DOHH2 (cell line): ENCODE results near the gene ENDOV.

Experiments
- H3F3A ChIP-seq: fragments of 200-600 bp; sonication (generic), shearing (Covaris generic); 2 replicates; pipeline ENCODE4 v1.6.0; 2016; ENCODE audit warnings: antibody characterized with exemption, mild to moderate bottlenecking; ENCODE audit not compliant: control insufficient read depth, insufficient read depth
- H3K27ac ChIP-seq: fragments of 200-600 bp; sonication (generic); 2 replicates; pipeline ENCODE4 v1.5.1; 2014; ENCODE audit warnings: low read depth, mild to moderate bottlenecking, low read length, moderate library complexity
- H3K27me3 ChIP-seq: fragments of 200-600 bp; sonication (generic); 2 replicates; pipeline ENCODE4 v1.6.1; 2014; ENCODE audit warnings: mild to moderate bottlenecking, low read length, mixed read lengths; ENCODE audit not compliant: control insufficient read depth
- H3K36me3 ChIP-seq: fragments of 200-600 bp; sonication (generic); 2 replicates; pipeline ENCODE4 v1.6.1; 2014; ENCODE audit warnings: mild to moderate bottlenecking, low read length, moderate library complexity, mixed read lengths; ENCODE audit not compliant: control insufficient read depth
- H3K4me1 ChIP-seq: fragments of 200-600 bp; sonication (generic); 2 replicates; pipeline ENCODE4 v1.6.1; 2014; ENCODE audit warnings: mild to moderate bottlenecking, low read length, mixed read lengths; ENCODE audit not compliant: control insufficient read depth
- H3K4me2 ChIP-seq: fragments of 200-600 bp; sonication (generic); 2 replicates; pipeline ENCODE4 v1.6.0; 2014; ENCODE audit warnings: mild to moderate bottlenecking, low read length, moderate library complexity
- H3K4me3 ChIP-seq: fragments of 200-600 bp; sonication (generic); 2 replicates; pipeline ENCODE4 v1.5.1; 2014; ENCODE audit warnings: mild to moderate bottlenecking, low read length, mixed read lengths
- H3K79me2 ChIP-seq: fragments of 200-600 bp; sonication (generic); 2 replicates; pipeline ENCODE4 v1.6.1; 2014; ENCODE audit warnings: mild to moderate bottlenecking, low read length, mixed read lengths; ENCODE audit not compliant: control insufficient read depth
- H3K9me2 ChIP-seq: fragments of 200-600 bp; sonication (generic); replicated peaks from 2 replicates; pipeline ENCODE4 v1.6.1; 2014; ENCODE audit warnings: mild to moderate bottlenecking, low read length, mixed read lengths; ENCODE audit not compliant: control insufficient read depth
- H3K9me3 ChIP-seq: fragments of 200-600 bp; sonication (generic); 2 replicates; pipeline ENCODE4 v1.6.1; 2014; ENCODE audit warnings: antibody characterized with exemption, low read length, mixed read lengths; ENCODE audit not compliant: control insufficient read depth, insufficient read depth
- H4K20me1 ChIP-seq: fragments of 200-600 bp; sonication (generic); 2 replicates; pipeline ENCODE4 v1.6.0; 2014; ENCODE audit warnings: low read depth, mild to moderate bottlenecking, antibody characterized with exemption, low read length, moderate library complexity; ENCODE audit not compliant: control insufficient read depth, insufficient read depth
- EZH2phosphoT487 ChIP-seq: fragments of 200-600 bp; sonication (generic); IDR thresholded peaks from 2 replicates; pipeline ENCODE4 v1.6.1; 2017; ENCODE audit warnings: borderline replicate concordance, mild to moderate bottlenecking, antibody characterized with exemption, low read length, moderate library complexity, mixed read lengths
- TF ChIP-seq, protein P1 (sequence below): fragments of 200-600 bp; sonication (generic); IDR thresholded peaks from one replicate; pipeline ENCODE4 v1.5.1; 2014; ENCODE audit warnings: antibody characterized with exemption, mild to moderate bottlenecking, low read depth, low read length; ENCODE audit not compliant: poor library complexity, severe bottlenecking

ENDOV gene

DNA sequence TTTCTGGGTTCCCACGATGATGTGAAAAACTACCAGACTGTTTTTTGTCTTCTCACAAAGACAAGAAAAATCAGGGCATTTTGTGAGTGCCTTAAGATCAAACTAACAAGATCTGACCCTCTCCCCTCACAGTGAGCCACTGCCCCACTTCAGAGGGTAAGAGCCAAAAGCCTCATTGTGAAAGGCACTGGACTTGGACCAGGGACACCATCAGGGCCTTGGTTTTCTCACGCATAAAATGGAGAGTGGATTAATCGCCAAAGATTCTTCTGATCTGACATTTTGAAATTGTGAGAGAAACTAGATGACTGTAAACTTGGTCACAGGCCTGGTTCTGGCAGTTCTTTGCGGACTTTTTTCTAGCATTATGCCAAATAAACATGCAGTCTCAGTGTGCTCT, 21.0 kb upstream of the ENDOV start:
- H3K4me1 ChIP-seq, result no peaks in the 10 kb centered on the region; the same call in 1 of the 2 replicates

DNA sequence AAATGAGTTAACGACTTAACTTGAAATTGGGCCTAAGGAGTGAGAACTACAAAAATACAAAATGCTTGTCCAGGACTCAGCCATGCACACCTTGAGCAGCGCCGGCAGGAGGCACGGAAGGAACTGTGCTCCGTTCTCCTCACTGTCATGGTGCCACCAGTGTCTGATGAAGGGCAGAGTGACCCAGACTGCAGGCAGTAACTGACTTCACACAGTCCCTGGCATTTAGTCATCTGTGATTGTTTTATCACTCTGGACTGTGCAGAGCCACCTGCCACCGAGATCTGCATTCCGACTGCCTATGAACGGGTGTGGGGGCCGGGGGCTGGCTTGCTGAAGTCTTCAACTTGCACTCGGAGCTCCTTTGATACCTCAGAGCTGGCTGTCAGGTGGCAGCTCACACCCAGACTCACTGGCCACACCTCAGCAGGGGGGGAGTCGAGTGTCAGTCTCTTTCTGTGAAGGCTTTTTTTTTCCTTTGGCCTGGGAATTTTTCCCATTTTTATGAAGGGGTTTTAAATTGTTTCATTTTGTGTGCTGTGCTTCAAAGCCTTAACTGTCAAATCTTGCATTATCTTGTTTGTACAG, 20.2 kb upstream of the ENDOV start:
- Histone ChIP-seq H3K27ac (no peak overlapping the region), H4K20me1 (no peaks in the 10 kb centered on the region), H3K9me3 (no peaks in the 10 kb centered on the region), H3K4me1 (no peaks in the 10 kb centered on the region; the same call in 1 of the 2 replicates), H3K36me3 (no peaks in the 10 kb centered on the region), H3K4me3 (no peak overlapping the region), H3F3A (no peaks in the 10 kb centered on the region), H3K27me3 (no peaks in the 10 kb centered on the region), H3K9me2 (no peaks in the 10 kb centered on the region), H3K4me2 (no peak overlapping the region), H3K79me2 (no peaks in the 10 kb centered on the region)
- TF ChIP-seq, protein P1, sequence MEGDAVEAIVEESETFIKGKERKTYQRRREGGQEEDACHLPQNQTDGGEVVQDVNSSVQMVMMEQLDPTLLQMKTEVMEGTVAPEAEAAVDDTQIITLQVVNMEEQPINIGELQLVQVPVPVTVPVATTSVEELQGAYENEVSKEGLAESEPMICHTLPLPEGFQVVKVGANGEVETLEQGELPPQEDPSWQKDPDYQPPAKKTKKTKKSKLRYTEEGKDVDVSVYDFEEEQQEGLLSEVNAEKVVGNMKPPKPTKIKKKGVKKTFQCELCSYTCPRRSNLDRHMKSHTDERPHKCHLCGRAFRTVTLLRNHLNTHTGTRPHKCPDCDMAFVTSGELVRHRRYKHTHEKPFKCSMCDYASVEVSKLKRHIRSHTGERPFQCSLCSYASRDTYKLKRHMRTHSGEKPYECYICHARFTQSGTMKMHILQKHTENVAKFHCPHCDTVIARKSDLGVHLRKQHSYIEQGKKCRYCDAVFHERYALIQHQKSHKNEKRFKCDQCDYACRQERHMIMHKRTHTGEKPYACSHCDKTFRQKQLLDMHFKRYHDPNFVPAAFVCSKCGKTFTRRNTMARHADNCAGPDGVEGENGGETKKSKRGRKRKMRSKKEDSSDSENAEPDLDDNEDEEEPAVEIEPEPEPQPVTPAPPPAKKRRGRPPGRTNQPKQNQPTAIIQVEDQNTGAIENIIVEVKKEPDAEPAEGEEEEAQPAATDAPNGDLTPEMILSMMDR, result no peak
- TF ChIP-seq EZH2phosphoT487, result no peak

More for the DNA sequence above, 21.0 kb upstream of the ENDOV start:
- no peaks in the 10 kb centered on the region for H3K9me2 ChIP-seq
- TF ChIP-seq EZH2phosphoT487, result no peak
- TF ChIP-seq, protein P1, result no peak
- H4K20me1 ChIP-seq, result no peaks in the 10 kb centered on the region
- no peaks in the 10 kb centered on the region for H3K27me3 ChIP-seq
- no peaks in the 10 kb centered on the region for H3K79me2 ChIP-seq
- no peak overlapping the region for H3K27ac ChIP-seq
- H3K4me2 ChIP-seq, result no peak overlapping the region
- no peaks in the 10 kb centered on the region for H3F3A ChIP-seq
- H3K4me3 ChIP-seq, result no peak overlapping the region
- no peaks in the 10 kb centered on the region for H3K9me3 ChIP-seq
- no peaks in the 10 kb centered on the region for H3K36me3 ChIP-seq

DNA sequence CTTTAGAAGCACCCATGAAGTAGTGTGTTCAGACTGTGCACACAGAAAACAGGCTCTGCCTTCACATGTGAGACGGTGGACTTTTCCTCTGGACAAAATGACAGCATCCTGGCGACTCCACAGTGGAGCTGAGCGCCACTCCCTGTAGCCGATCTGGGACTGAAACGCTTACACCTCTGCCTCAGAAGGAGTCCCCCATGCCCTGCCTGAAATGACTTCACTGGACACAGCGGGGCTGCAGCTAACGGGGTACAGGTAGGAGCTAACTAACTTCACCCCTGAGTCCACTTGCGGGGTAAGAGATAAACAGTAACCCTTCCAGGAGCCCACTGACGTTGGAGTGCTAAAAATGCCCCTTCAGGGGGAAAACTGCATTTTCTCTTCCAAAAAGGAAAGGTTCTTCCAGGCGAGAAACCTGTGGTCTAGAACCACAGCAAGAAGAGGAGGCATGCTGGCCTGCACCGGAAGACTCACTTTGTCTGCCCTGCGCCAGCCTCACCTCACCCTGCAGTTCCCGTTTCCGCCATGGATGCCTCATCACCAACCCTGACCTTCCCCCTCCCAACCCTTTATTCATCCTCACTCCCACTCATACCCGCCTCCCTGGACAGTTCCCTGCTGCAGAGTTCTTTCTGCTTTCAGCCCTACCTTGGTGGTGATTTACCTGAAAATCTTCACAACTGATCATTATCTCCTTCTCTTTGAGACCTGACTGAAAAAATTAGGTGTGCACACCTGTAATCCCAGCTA, 19.4 kb upstream of the ENDOV start:
- H3K9me3 ChIP-seq, result no peaks in the 10 kb centered on the region
- H3K4me1 ChIP-seq, result no peaks in the 10 kb centered on the region; the same call in 1 of the 2 replicates
- H3K27me3 ChIP-seq, result no peaks in the 10 kb centered on the region
- no peak overlapping the region for H3K27ac ChIP-seq
- no peaks in the 10 kb centered on the region for H3K9me2 ChIP-seq
- H3F3A ChIP-seq, result no peaks in the 10 kb centered on the region
- no peaks in the 10 kb centered on the region for H3K36me3 ChIP-seq
- no peak overlapping the region for H3K4me3 ChIP-seq
- H3K79me2 ChIP-seq, result no peaks in the 10 kb centered on the region
- no peaks in the 10 kb centered on the region for H4K20me1 ChIP-seq
- TF ChIP-seq EZH2phosphoT487, result no peak
- TF ChIP-seq, protein P1, result no peak
- no peak overlapping the region for H3K4me2 ChIP-seq
